Measurements from ENCODE around the gene DPYSL4.

Gene DPYSL4

GRCh38 chr10:132247943-132248342, 61.2 kb downstream of the DPYSL4 start:
- Histone ChIP-seq H3K4me3 (no peak overlapping the region), H3K36me3 (no peaks in the 10 kb centered on the region), H3K9me3 (no peaks in the 10 kb centered on the region), H3K27ac (no peak overlapping the region), H3K4me1 (peaks cover 0 to 7% (median 0%) of the 10 kb centered on the region in 4 donors), H3K27me3 (peaks cover 0 to 49% of the 10 kb centered on the region in 2 donors)
- intact Hi-C loops (cut with DNase I; ENCODE audit: low total_unique reads) = no loop called here
- TF ChIP-seq CTCF (IDR thresholded peaks at IDR 0.05) = no peak
- no peak for DNase-seq

GRCh38 chr10:132248455-132249225, 61.9 kb downstream of the DPYSL4 start:
- H3K4me3 ChIP-seq = no peak overlapping the region
- intact Hi-C loops (cut with DNase I; ENCODE audit: low total_unique reads) = no loop called here
- peaks cover 0 to 7% (median 0%) of the 10 kb centered on the region in 4 donors for H3K4me1 ChIP-seq
- TF ChIP-seq CTCF (IDR thresholded peaks at IDR 0.05) = no peak
- no peaks in the 10 kb centered on the region for H3K36me3 ChIP-seq
- peaks cover 0 to 49% of the 10 kb centered on the region in 2 donors for H3K27me3 ChIP-seq
- no peak overlapping the region for H3K27ac ChIP-seq
- no peaks in the 10 kb centered on the region for H3K9me3 ChIP-seq
- DNase-seq = no peak

- H3K27ac ChIP-seq = no peak overlapping the region
- H3K27me3 ChIP-seq = peaks cover 0 to 49% of the 10 kb centered on the region in 2 donors
- no peaks in the 10 kb centered on the region for H3K9me3 ChIP-seq
- no peaks in the 10 kb centered on the region for H3K36me3 ChIP-seq
- H3K4me3 ChIP-seq = no peak overlapping the region
- DNase-seq = no peak
- H3K4me1 ChIP-seq = peaks cover 0 to 7% (median 0%) of the 10 kb centered on the region in 4 donors
- no peak for TF ChIP-seq CTCF (IDR thresholded peaks at IDR 0.05)
- intact Hi-C loops (cut with DNase I; ENCODE audit: low total_unique reads) = no loop called here
These were observed 62.5 kb downstream of the DPYSL4 start for GRCh38 chr10:132249226-132249724.

- no peaks in the 10 kb centered on the region for H3K9me3 ChIP-seq
- H3K27me3 ChIP-seq = peaks cover 0 to 52% of the 10 kb centered on the region in 2 donors
- TF ChIP-seq CTCF (IDR thresholded peaks at IDR 0.05) = no peak
- no peak overlapping the region for H3K27ac ChIP-seq
- H3K4me1 ChIP-seq = peaks cover 0 to 7% (median 0%) of the 10 kb centered on the region in 4 donors
- intact Hi-C loops (cut with DNase I; ENCODE audit: low total_unique reads) = no loop called here
- H3K36me3 ChIP-seq = no peaks in the 10 kb centered on the region
- no peak overlapping the region for H3K4me3 ChIP-seq
- DNase-seq = no peak
These were observed 63.2 kb downstream of the DPYSL4 start for GRCh38 chr10:132249824-132250375.

GRCh38 chr10:132250481-132251475, 64.0 kb downstream of the DPYSL4 start:
- H3K27ac ChIP-seq = no peak overlapping the region
- DNase-seq = no peak
- intact Hi-C loops (cut with DNase I; ENCODE audit: low total_unique reads) = no loop called here
- peaks cover 0 to 7% (median 0%) of the 10 kb centered on the region in 4 donors for H3K4me1 ChIP-seq
- no peaks in the 10 kb centered on the region for H3K36me3 ChIP-seq
- H3K27me3 ChIP-seq = peaks cover 0 to 61% of the 10 kb centered on the region in 2 donors
- no peak for TF ChIP-seq CTCF (IDR thresholded peaks at IDR 0.05)
- H3K4me3 ChIP-seq = no peak overlapping the region
- H3K9me3 ChIP-seq = no peaks in the 10 kb centered on the region
